ENCODE data around the gene ISM2. TPM values are rescaled to one million over a fixed set of nuclear protein-coding genes. Genes with fewer than 3 reads are reported as not detected.

Gene ISM2
- total RNA-seq, 4 donors from 2014 or later: not detected

- Histone ChIP-seq H3K36me3 (peaks cover 12% of the 10 kb centered on the region), H3K27me3 (no peaks in the 10 kb centered on the region), H3K4me3 (no peak overlapping the region), H3K9me3 (no peaks in the 10 kb centered on the region), H3K4me1 (no peaks in the 10 kb centered on the region), H3K27ac (no peak overlapping the region)
- DNase-seq (ENCODE audit: low spot score in 2 of 2): no peak
- TF ChIP-seq POLR2AphosphoS5 (IDR thresholded peaks at IDR 0.05) (no peak), POLR2A (IDR thresholded peaks at IDR 0.05) (no peak), CTCF (IDR thresholded peaks at IDR 0.05) (no peak), EP300 (IDR thresholded peaks at IDR 0.05) (no peak)
- 63% methylated on average over 4 of the region's 4 CpGs for whole genome bisulfite sequencing
These were observed 6.4 kb upstream of the ISM2 start for GRCh38 chr14:77505031-77505430.

DNA sequence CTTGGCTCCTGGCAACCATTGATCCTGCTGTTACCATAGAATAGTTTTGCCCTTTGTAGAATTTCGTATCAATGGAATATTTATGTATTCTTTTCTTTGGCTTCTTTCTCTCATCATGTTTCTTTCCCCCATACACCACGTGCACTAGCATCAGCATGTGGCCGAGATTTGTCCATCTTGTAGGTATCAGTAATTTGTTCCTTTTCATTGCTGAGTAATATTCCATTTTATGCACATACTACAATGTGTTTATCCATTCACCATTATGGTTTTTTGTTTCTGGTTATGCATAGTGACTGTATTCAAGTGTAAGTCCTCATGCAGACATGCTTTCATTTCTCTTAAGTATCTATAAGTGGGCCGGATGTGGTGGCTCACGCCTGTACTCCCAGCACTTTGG, 4.5 kb upstream of the ISM2 start:
- H3K9me3 ChIP-seq: no peaks in the 10 kb centered on the region
- peaks cover 8% of the 10 kb centered on the region for H3K36me3 ChIP-seq
- 95% methylated on average over 5 of the region's 5 CpGs for WGBS
- no peak overlapping the region for H3K27ac ChIP-seq
- no peak overlapping the region for H3K4me3 ChIP-seq
- peaks cover 12% of the 10 kb centered on the region for H3K4me1 ChIP-seq
- TF ChIP-seq CTCF (IDR thresholded peaks at IDR 0.05): no peak
- no peak for TF ChIP-seq EP300 (IDR thresholded peaks at IDR 0.05)
- TF ChIP-seq POLR2A (IDR thresholded peaks at IDR 0.05): no peak
- H3K27me3 ChIP-seq: peaks cover 19% of the 10 kb centered on the region
- no peak for DNase-seq (ENCODE audit: low spot score in 2 of 2)

GRCh38 chr14:77502109-77502782, 3.6 kb upstream of the ISM2 start:
- no peak for DNase-seq (ENCODE audit: low spot score in 2 of 2)
- peaks cover under 1% of the 10 kb centered on the region for H3K36me3 ChIP-seq
- H3K4me1 ChIP-seq: peaks cover 16% of the 10 kb centered on the region
- H3K4me3 ChIP-seq: no peak overlapping the region
- 78% methylated on average over 11 of the region's 11 CpGs for WGBS
- peaks cover 24% of the 10 kb centered on the region for H3K27me3 ChIP-seq
- H3K27ac ChIP-seq: no peak overlapping the region
- no peaks in the 10 kb centered on the region for H3K9me3 ChIP-seq
- TF ChIP-seq POLR2A (IDR thresholded peaks at IDR 0.05) (no peak), EP300 (IDR thresholded peaks at IDR 0.05) (no peak), CTCF (IDR thresholded peaks at IDR 0.05) (no peak), POLR2AphosphoS5 (IDR thresholded peaks at IDR 0.05) (no peak)

- no peak for DNase-seq (ENCODE audit: low spot score in 2 of 2)
- peaks cover 26% of the 10 kb centered on the region for H3K27me3 ChIP-seq
- H3K4me1 ChIP-seq: peaks cover 16% of the 10 kb centered on the region
- H3K36me3 ChIP-seq: no peaks in the 10 kb centered on the region
- 6% methylated on average over 16 of the region's 53 CpGs for WGBS
- H3K27ac ChIP-seq: no peak overlapping the region
- no peak for TF ChIP-seq POLR2AphosphoS5 (IDR thresholded peaks at IDR 0.05)
- no peak for TF ChIP-seq CTCF (IDR thresholded peaks at IDR 0.05)
- TF ChIP-seq POLR2A (IDR thresholded peaks at IDR 0.05): no peak
- TF ChIP-seq EP300 (IDR thresholded peaks at IDR 0.05): no peak
- peak overlapping the region; percentile 74 for H3K4me3 ChIP-seq
- H3K9me3 ChIP-seq: no peaks in the 10 kb centered on the region
These were observed 440 bp upstream of the ISM2 start for GRCh38 chr14:77498984-77499527.

- Histone ChIP-seq H3K27ac (no peak overlapping the region), H3K36me3 (no peaks in the 10 kb centered on the region), H3K27me3 (peaks cover 26% of the 10 kb centered on the region), H3K4me1 (peaks cover 16% of the 10 kb centered on the region), H3K4me3 (no peak overlapping the region), H3K9me3 (no peaks in the 10 kb centered on the region)
- TF ChIP-seq CTCF (IDR thresholded peaks at IDR 0.05) (no peak), POLR2AphosphoS5 (IDR thresholded peaks at IDR 0.05) (no peak), EP300 (IDR thresholded peaks at IDR 0.05) (no peak), POLR2A (IDR thresholded peaks at IDR 0.05) (no peak)
- 39% methylated on average over 7 of the region's 7 CpGs for WGBS
- DNase-seq (ENCODE audit: low spot score in 2 of 2): peak in 1 of 2 donors; percentile 15
These were observed 3.3 kb downstream of the ISM2 start for GRCh38 chr14:77495334-77495733.
